GM19239 (cell line): ENCODE results near the gene ERO1B.

Experiments used
- DNase-seq: peaks from one replicate; pipeline ENCODE4 v3.0.0; 2011; ENCODE audit warnings: low spot score; ENCODE audit not compliant: insufficient read length
- FAIRE-seq: peaks from 2 replicates; lab custom pipeline; 2011; peaks lifted over from hg19 to GRCh38; lab: Jason Lieb, UNC

The ERO1B gene

GRCh38 chr1:236301958-236302335 is 20.2 kb upstream of the ERO1B start:
- DNase-seq (no peak), FAIRE-seq (no peak)

GRCh38 chr1:236301080-236301957 is 19.6 kb upstream of the ERO1B start:
- FAIRE-seq = no peak
- DNase-seq = no peak

- DNase-seq = no peak
- no peak for FAIRE-seq
Measured at GRCh38 chr1:236297161-236297560, 15.4 kb upstream of the ERO1B start.

GRCh38 chr1:236292425-236292824 is 10.7 kb upstream of the ERO1B start:
- FAIRE-seq = no peak
- DNase-seq = no peak

- FAIRE-seq (peak; percentile 21), DNase-seq (no peak)
Measured at GRCh38 chr1:236289492-236290131, 7.9 kb upstream of the ERO1B start.

- FAIRE-seq = no peak
Measured at GRCh38 chr1:236288620-236288976, 6.8 kb upstream of the ERO1B start.

GRCh38 chr1:236287757-236288619 is 6.2 kb upstream of the ERO1B start:
- FAIRE-seq (peak; percentile 68), DNase-seq (no peak)

More at GRCh38 chr1:236288620-236288976, 6.8 kb upstream of the ERO1B start:
- no peak for DNase-seq

GRCh38 chr1:236287356-236287755 is 5.6 kb upstream of the ERO1B start:
- FAIRE-seq = no peak

GRCh38 chr1:236284291-236284721 is 2.5 kb upstream of the ERO1B start:
- DNase-seq = no peak
- peak; percentile 94 for FAIRE-seq

More at GRCh38 chr1:236287356-236287755, 5.6 kb upstream of the ERO1B start:
- DNase-seq = no peak

- FAIRE-seq (no peak), DNase-seq (no peak)
Measured at GRCh38 chr1:236282719-236283118, 961 bp upstream of the ERO1B start.

GRCh38 chr1:236282425-236282716 is 613 bp upstream of the ERO1B start:
- FAIRE-seq (no peak), DNase-seq (no peak)

GRCh38 chr1:236281198-236281653 is 532 bp downstream of the ERO1B start:
- FAIRE-seq (peak; percentile 35), DNase-seq (no peak)

- DNase-seq = no peak
- peak; percentile 76 for FAIRE-seq
Measured at GRCh38 chr1:236280438-236281197, 1.1 kb downstream of the ERO1B start.

- no peak for DNase-seq
- FAIRE-seq = peak; percentile 37
Measured at GRCh38 chr1:236275586-236275985, 6.2 kb downstream of the ERO1B start.

GRCh38 chr1:236275061-236275460 is 6.7 kb downstream of the ERO1B start:
- FAIRE-seq (no peak), DNase-seq (no peak)

GRCh38 chr1:236273358-236273757 is 8.4 kb downstream of the ERO1B start:
- no peak for FAIRE-seq
- no peak for DNase-seq

GRCh38 chr1:236269439-236269838 is 12.3 kb downstream of the ERO1B start:
- FAIRE-seq = peak; percentile 11
- no peak for DNase-seq

GRCh38 chr1:236261898-236262297 is 19.9 kb downstream of the ERO1B start:
- FAIRE-seq (peak; percentile 58), DNase-seq (no peak)

GRCh38 chr1:236261033-236261432 is 20.7 kb downstream of the ERO1B start:
- no peak for DNase-seq
- FAIRE-seq = no peak

GRCh38 chr1:236259043-236259442 is 22.7 kb downstream of the ERO1B start:
- FAIRE-seq = no peak
- no peak for DNase-seq
